Measurements from ENCODE around the gene C1QTNF3.
A peak's percentile ranks its signal among the peaks of the same experiment; 100 is the strongest.

GRCh38 chr5:33997331-33997983 is 45.6 kb downstream of the C1QTNF3 start:
- TF ChIP-seq EZH2 (IDR thresholded peaks at IDR 0.05; ENCODE audit: borderline replicate concordance, insufficient read depth, low read depth, low read length, poor library complexity, severe bottlenecking), result no peak
- TF ChIP-seq CTCF (IDR thresholded peaks at IDR 0.05), result peak; percentile 56
